Type B pancreatic cell (in vitro differentiated cells): ENCODE results near the gene EML1. TPM values are rescaled to one million over a fixed set of nuclear protein-coding genes. Genes with fewer than 3 reads are reported as not detected.

Experiments used
- DNase-seq: peaks from one replicate; pipeline ENCODE4 v3.0.0; 2021; ENCODE audit warnings: mixed read lengths; ENCODE audit not compliant: unreplicated experiment; ENCODE audit errors: extremely low spot score
- H3K27ac Mint-ChIP-seq: 2 replicates; pipeline ENCODE4 v1.8.0; 2021; ENCODE audit warnings: mild to moderate bottlenecking, mixed read lengths
- H3K27me3 Mint-ChIP-seq: 2 replicates; pipeline ENCODE4 v1.8.0; 2021; ENCODE audit warnings: mixed read lengths
- H3K36me3 Mint-ChIP-seq: 2 replicates; pipeline ENCODE4 v1.8.0; 2021; ENCODE audit warnings: mixed read lengths
- H3K4me1 Mint-ChIP-seq: one replicate; pipeline ENCODE4 v1.8.0; 2021; ENCODE audit warnings: mixed read lengths; ENCODE audit not compliant: unreplicated experiment
- H3K4me3 Mint-ChIP-seq: 2 replicates; pipeline ENCODE4 v1.8.0; 2021; ENCODE audit warnings: mild to moderate bottlenecking, mixed read lengths
- H3K9me3 Mint-ChIP-seq: 2 replicates; pipeline ENCODE4 v1.8.0; 2021; ENCODE audit warnings: mixed read lengths
- CTCF ChIP-seq: fragments of 200-600 bp; sonication (generic); conservative IDR thresholded peaks from 2 replicates; pipeline ENCODE4 v1.5.0; 2021; ENCODE audit warnings: antibody characterized with exemption, mild to moderate bottlenecking
- total RNA-seq: library from RNA; stranded (reverse); gene quantifications from 2 replicates; pipeline ENCODE4 v1.2.1, GENCODE V29; 2021; ENCODE audit warnings: low replicate concordance

EML1 gene
- total RNA-seq, 1 donor from 2014 or later, result 45.7 TPM

- Mint-ChIP-seq H3K4me3 (no peak overlapping the region), H3K9me3 (no peaks in the 10 kb centered on the region), H3K36me3 (peaks cover 3% of the 10 kb centered on the region), H3K4me1 (peaks cover 53% of the 10 kb centered on the region), H3K27ac (no peak overlapping the region), H3K27me3 (no peaks in the 10 kb centered on the region)
- no peak for DNase-seq
- no peak for TF ChIP-seq CTCF
These were observed 83.2 kb downstream of the EML1 start for GRCh38 chr14:99876406-99876805.

GRCh38 chr14:99878563-99878962 lies 85.3 kb downstream of the EML1 start:
- TF ChIP-seq CTCF, result no peak
- peaks cover 35% of the 10 kb centered on the region for H3K4me1 Mint-ChIP-seq
- H3K27me3 Mint-ChIP-seq, result no peaks in the 10 kb centered on the region
- H3K36me3 Mint-ChIP-seq, result no peaks in the 10 kb centered on the region
- H3K9me3 Mint-ChIP-seq, result no peaks in the 10 kb centered on the region
- no peak overlapping the region for H3K27ac Mint-ChIP-seq
- no peak overlapping the region for H3K4me3 Mint-ChIP-seq
- DNase-seq, result no peak

GRCh38 chr14:99879401-99880295 lies 86.4 kb downstream of the EML1 start:
- no peaks in the 10 kb centered on the region for H3K27me3 Mint-ChIP-seq
- DNase-seq, result no peak
- H3K36me3 Mint-ChIP-seq, result no peaks in the 10 kb centered on the region
- H3K9me3 Mint-ChIP-seq, result no peaks in the 10 kb centered on the region
- no peak for TF ChIP-seq CTCF
- no peak overlapping the region for H3K27ac Mint-ChIP-seq
- H3K4me3 Mint-ChIP-seq, result no peak overlapping the region
- H3K4me1 Mint-ChIP-seq, result peaks cover 26% of the 10 kb centered on the region

GRCh38 chr14:99880651-99881420 lies 87.6 kb downstream of the EML1 start:
- Mint-ChIP-seq H3K4me1 (peaks cover 14% of the 10 kb centered on the region), H3K27me3 (no peaks in the 10 kb centered on the region), H3K9me3 (no peaks in the 10 kb centered on the region), H3K4me3 (no peak overlapping the region), H3K27ac (no peak overlapping the region), H3K36me3 (no peaks in the 10 kb centered on the region)
- no peak for DNase-seq
- no peak for TF ChIP-seq CTCF

GRCh38 chr14:99883866-99884650 lies 90.8 kb downstream of the EML1 start:
- DNase-seq, result no peak
- Mint-ChIP-seq H3K4me3 (no peak overlapping the region), H3K27me3 (no peaks in the 10 kb centered on the region), H3K9me3 (no peaks in the 10 kb centered on the region), H3K4me1 (peaks cover 11% of the 10 kb centered on the region), H3K36me3 (no peaks in the 10 kb centered on the region), H3K27ac (no peak overlapping the region)
- no peak for TF ChIP-seq CTCF
